T47D (cell line): ENCODE data around the gene SEH1L.
"Not testable (repeated sequence)": the region's sequence is repeated elsewhere in the genome, so short reads cannot be mapped to it uniquely, and the experiment has no call there.

ENCODE experiments used
- DNase-seq, 2 experiments: peaks; one replicate each; pipeline versions ENCODE4 v3.0.0 to v3.0.0-alpha.2; 2011 to 2012; ENCODE audit warnings: low read depth in 1 of 2, low spot score in 1 of 2
- JUND ChIP-seq: IDR thresholded peaks from 2 replicates; pipeline ENCODE4 v1.6.1; 2012; ENCODE audit warnings: low read depth
- in situ Hi-C: cut with HindIII; loops from 2 replicates; pipeline ENCODE4 v1.10.0; 2016; ENCODE audit warnings: low sequenced_read_pairs, low pct_unique_long_range_greater_than_20kb

The SEH1L gene

GRCh38 chr18:12991821-12992179 is 44.0 kb downstream of the SEH1L start:
- TF ChIP-seq JUND: no peak
- DNase-seq: no peak
- in situ Hi-C loops: no loop called here

GRCh38 chr18:12993439-12993838 is 45.6 kb downstream of the SEH1L start:
- no peak for TF ChIP-seq JUND
- no peak for DNase-seq
- in situ Hi-C loops: no loop called here

DNA sequence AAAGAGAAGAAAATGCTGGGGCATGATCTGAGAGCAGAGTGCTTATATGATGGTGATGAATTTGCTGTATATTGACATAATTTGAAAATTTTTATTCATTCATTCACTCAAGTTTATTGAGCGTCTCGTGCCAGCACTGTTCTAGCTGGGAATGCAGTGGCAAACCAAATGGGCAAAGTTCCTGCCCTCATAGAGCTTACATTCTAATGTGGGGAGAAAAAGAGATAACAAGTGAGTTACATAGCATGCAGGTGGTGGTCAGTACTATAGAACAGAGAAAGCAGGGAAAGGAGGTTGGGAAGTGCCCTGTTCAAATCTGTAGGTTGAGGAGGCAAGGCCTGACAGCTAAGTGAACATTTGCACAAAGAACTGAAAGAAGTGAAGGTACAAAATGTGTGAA is 47.6 kb downstream of the SEH1L start:
- TF ChIP-seq JUND: no peak
- no peak for DNase-seq
- in situ Hi-C loops: no loop called here

DNA sequence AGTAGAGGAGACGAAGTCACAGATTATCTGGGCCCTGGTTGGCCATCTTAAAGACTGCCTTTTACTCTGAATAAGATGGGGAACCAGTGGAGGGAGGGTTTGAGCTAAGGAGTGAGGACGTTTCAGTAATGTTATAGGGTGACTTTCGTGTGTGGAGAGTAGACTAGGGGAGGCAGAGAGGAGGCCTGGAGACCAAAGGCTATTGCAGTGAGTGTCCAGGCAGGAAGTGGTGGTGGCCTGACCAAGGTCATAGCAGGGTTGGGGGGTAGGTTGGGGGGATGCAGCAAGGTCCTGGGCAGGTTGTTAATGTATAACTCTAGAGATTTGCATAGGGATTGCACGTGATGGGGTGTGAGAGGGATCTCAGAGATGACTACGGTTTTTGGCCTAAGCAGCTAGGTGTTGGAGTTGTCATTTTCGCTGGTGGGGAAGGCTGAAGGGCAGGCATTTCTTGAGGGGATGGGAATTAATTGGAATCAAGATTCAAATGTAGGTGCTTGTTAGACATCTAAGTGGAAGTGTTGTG is 48.2 kb downstream of the SEH1L start:
- TF ChIP-seq JUND: no peak
- in situ Hi-C loops: no loop called here
- no peak for DNase-seq

- in situ Hi-C loops: no loop called here
- no peak for DNase-seq
- TF ChIP-seq JUND: no peak
These were observed 49.0 kb downstream of the SEH1L start for GRCh38 chr18:12996661-12997292.

DNA sequence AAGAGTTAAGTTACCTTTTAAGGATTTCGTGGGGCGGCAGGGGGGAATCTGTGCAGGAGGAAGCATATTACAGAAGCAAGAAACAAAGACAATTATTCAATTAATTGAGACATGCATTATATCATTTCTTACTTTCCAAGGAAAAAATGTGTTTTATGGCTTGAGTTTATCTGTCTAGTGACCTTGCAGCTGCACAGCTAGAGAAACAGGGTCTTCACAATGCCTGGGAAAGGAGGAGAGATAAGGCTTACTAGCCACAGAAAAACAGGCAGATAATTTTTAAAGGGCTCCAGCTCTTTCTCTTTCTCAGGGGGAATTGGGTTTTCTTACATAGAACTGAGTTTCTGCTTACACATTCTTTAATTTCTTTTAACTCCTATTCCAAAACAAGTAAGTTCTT is 49.5 kb downstream of the SEH1L start:
- DNase-seq, in situ Hi-C loops: not testable (repeated sequence)

GRCh38 chr18:12998332-12999060 is 50.7 kb downstream of the SEH1L start:
- in situ Hi-C loops: no loop called here
- TF ChIP-seq JUND: no peak
- no peak for DNase-seq

GRCh38 chr18:13003466-13003896 is 55.7 kb downstream of the SEH1L start:
- in situ Hi-C loops: no loop called here
- peak in 1 of 2 experiments; percentile 40 for DNase-seq
- no peak for TF ChIP-seq JUND

GRCh38 chr18:13004396-13004795 is 56.6 kb downstream of the SEH1L start:
- no peak for TF ChIP-seq JUND
- no peak for DNase-seq
- in situ Hi-C loops: no loop called here

DNA sequence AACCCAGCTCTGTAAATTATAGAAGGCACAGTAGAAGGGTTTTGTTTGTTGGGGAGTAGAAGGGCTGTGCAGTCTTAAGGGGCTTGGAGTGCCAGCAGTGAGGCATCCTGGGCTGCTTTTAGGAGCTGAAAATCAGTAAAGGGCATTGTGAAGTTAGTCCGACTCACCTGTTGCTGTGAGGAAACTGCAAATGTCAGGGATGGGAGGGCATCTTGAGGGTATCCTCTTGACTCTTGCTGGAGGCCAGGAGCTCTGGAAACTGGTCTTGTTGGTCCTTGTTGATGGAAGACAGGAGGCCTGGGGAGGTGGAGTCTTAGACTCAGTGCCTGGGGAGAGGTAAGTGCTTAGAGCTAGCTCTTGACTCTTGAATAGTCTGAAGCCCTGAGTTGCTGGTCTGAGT is 57.5 kb downstream of the SEH1L start:
- no peak for TF ChIP-seq JUND
- in situ Hi-C loops: no loop called here
- no peak for DNase-seq

DNA sequence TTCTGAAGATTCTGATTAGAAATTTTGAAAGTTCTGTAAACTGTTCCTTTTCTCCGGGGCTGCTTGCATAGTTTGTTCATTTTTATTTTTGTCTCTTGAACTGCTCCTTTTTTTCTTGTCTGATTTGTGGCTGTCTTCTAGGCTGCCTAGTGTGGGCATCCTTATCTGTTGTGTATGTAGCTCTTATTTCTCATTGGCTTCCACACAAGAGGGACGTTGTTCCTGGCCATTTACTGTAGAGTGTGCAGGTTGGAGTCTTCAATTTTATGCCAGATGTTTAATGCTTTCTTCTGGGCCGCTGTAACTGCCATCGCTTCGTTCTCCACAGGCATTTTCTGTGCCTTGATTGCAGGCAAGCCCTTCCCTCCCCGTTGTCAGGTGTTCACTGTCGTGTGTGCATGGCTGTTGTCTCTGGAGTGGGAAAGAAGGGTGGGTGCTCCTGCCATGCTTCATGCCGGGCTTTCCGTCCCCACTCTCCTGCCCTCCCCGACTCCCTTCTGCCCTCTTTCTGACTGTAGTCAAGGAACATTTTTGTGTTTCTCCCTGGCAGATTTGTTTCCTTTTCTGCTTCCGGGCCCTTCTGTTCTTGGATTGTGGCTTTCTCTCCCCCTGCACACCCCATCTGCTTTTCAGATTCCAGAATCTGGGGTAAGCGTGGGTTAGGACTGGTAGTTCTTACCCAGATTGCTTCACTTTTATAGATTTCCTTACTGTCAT is 58.9 kb downstream of the SEH1L start:
- DNase-seq: no peak
- in situ Hi-C loops: no loop called here
- no peak for TF ChIP-seq JUND

- DNase-seq: no peak
- in situ Hi-C loops: no loop called here
- no peak for TF ChIP-seq JUND
These were observed 59.4 kb downstream of the SEH1L start for GRCh38 chr18:13007248-13007560.

DNA sequence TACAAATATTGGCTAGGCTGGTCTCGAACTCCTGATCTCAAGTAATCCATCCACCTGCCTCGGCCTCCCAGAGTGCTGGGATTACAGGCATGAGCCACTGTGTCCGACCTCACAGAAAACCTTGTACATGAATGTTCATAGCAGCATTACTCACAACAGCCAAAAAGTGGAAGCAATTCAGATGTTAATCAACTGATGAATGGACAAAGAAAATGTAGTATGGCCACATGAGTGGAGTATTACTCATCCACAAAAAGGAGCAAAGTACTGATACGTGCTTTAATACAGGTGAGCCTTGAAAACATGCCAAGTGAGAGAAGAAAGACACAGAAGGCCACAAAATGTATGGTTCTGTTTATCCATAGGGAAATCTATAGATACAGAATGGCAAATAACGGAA is 63.9 kb downstream of the SEH1L start:
- no peak for DNase-seq
- in situ Hi-C loops: no loop called here
- no peak for TF ChIP-seq JUND
